HEK293 (cell line): Measurements from ENCODE around the gene FRMD3.

Experiments
- CTCF ChIA-PET: fragments of 350-600 bp; formaldehyde crosslinking; extraction: SDS; loops from one replicate; lab custom pipeline; 2021; ENCODE audit warnings: antibody characterized with exemption; lab: Yijun Ruan, JAX
- POLR2A ChIA-PET: fragments of 300-600 bp; formaldehyde crosslinking; extraction: SDS; loops from one replicate; lab custom pipeline; 2020; ENCODE audit warnings: antibody characterized with exemption, inconsistent platforms; lab: Yijun Ruan, JAX
- H3K27ac ChIP-seq: fragments of 200-500 bp; sonication (Bioruptor generic); 2 replicates; pipeline ENCODE4 v1.5.1; 2014; ENCODE audit warnings: low read depth, low read length, control low read depth, inconsistent platforms; ENCODE audit errors: extremely low read depth
- H3K36me3 ChIP-seq, 2 experiments: fragments of 200-500 bp in 1 of 2; sonication (Bioruptor generic) in 1 of 2; 1 replicate in 1 of 2; 2 replicates in 1 of 2; pipeline ENCODE4 v1.5.1; 2014 to 2017; ENCODE audit warnings: inconsistent platforms in 2 of 2, low read length in 2 of 2; ENCODE audit not compliant: control insufficient read depth in 2 of 2, insufficient read depth in 1 of 2
- H3K4me1 ChIP-seq: fragments of 200-500 bp; sonication (Bioruptor generic); 2 replicates; pipeline ENCODE4 v1.5.1; 2014; ENCODE audit warnings: mild to moderate bottlenecking, low read length, inconsistent platforms; ENCODE audit not compliant: control insufficient read depth, insufficient read depth
- H3K4me3 ChIP-seq: 2 replicates; pipeline ENCODE4 v1.5.1; 2011; ENCODE audit warnings: low read depth, mild to moderate bottlenecking, control low read depth, low read length, moderate library complexity
- H3K9me3 ChIP-seq: fragments of 200-500 bp; sonication (Bioruptor generic); 2 replicates; pipeline ENCODE4 v1.5.1; 2014; ENCODE audit warnings: low read depth, low read length, inconsistent platforms; ENCODE audit not compliant: control insufficient read depth, insufficient read depth
- HIC1 ChIP-seq: fragments of 450-650 bp; formaldehyde crosslinking; IDR thresholded peaks from 2 replicates; pipeline ENCODE4 v1.5.1; 2016; ENCODE audit warnings: missing biosample characterization, missing genetic modification characterization
- ZNF148 ChIP-seq: fragments of 450-650 bp; formaldehyde crosslinking; IDR thresholded peaks from 2 replicates; pipeline ENCODE4 v1.5.0; 2017; ENCODE audit warnings: missing biosample characterization, missing genetic modification characterization, borderline replicate concordance
- ZNF223 ChIP-seq: fragments of 450-650 bp; formaldehyde crosslinking; IDR thresholded peaks from 2 replicates; pipeline ENCODE4 v1.5.1; 2016; ENCODE audit warnings: missing biosample characterization, missing genetic modification characterization
- ZNF266 ChIP-seq: fragments of 450-650 bp; formaldehyde crosslinking; IDR thresholded peaks from 2 replicates; pipeline ENCODE4 v1.5.1; 2016; ENCODE audit warnings: missing biosample characterization, missing genetic modification characterization, low read depth
- ZNF274 ChIP-seq, 2 experiments: fragments of 200-500 bp in 1 of 2; fragments of 450-650 bp in 1 of 2; sonication (Bioruptor generic) in 1 of 2; formaldehyde crosslinking in 1 of 2; IDR thresholded peaks; 2 replicates each; pipeline versions ENCODE4 v1.5.1 to v1.6.1; 2014 to 2016; ENCODE audit warnings: borderline replicate concordance in 1 of 2, inconsistent platforms in 1 of 2, low read length in 1 of 2, missing biosample characterization in 1 of 2, missing genetic modification characterization in 1 of 2
- ZNF560 ChIP-seq: fragments of 450-650 bp; formaldehyde crosslinking; IDR thresholded peaks from 2 replicates; pipeline ENCODE4 v1.5.1; 2017; ENCODE audit warnings: missing biosample characterization, missing genetic modification characterization, borderline replicate concordance
- ZNF707 ChIP-seq: fragments of 450-650 bp; formaldehyde crosslinking; IDR thresholded peaks from 2 replicates; pipeline ENCODE4 v1.5.1; 2016; ENCODE audit warnings: missing biosample characterization, missing genetic modification characterization
- ZNF747 ChIP-seq: fragments of 450-650 bp; formaldehyde crosslinking; IDR thresholded peaks from 2 replicates; pipeline ENCODE4 v1.5.1; 2016; ENCODE audit warnings: missing biosample characterization, missing genetic modification characterization
- ZSCAN18 ChIP-seq: fragments of 450-650 bp; formaldehyde crosslinking; IDR thresholded peaks from 2 replicates; pipeline ENCODE4 v1.5.1; 2016; ENCODE audit warnings: missing biosample characterization, missing genetic modification characterization
- ZSCAN5A ChIP-seq: fragments of 450-650 bp; formaldehyde crosslinking; IDR thresholded peaks from 2 replicates; pipeline ENCODE4 v1.5.1; 2016; ENCODE audit warnings: missing biosample characterization, missing genetic modification characterization

The FRMD3 gene

GRCh38 chr9:83468821-83469220 is 69.4 kb downstream of the FRMD3 start:
- H3K4me1 ChIP-seq, result no peaks in the 10 kb centered on the region
- ChIA-PET POLR2A (no interaction called here), CTCF (interaction anchor here (0.8 to 2.1 kb wide), 2 partner anchors 10 to 134 kb away, joined by 3 to 8 read pairs; no protein-coding TSS in a partner anchor)

GRCh38 chr9:83466877-83467276 is 71.3 kb downstream of the FRMD3 start:
- no peak for TF ChIP-seq ZNF747 (tag by site-specific recombination)
- no peak overlapping the region for H3K4me3 ChIP-seq
- no peak overlapping the region for H3K27ac ChIP-seq
- ChIA-PET POLR2A (no interaction called here), CTCF (interaction anchor here (1.2 to 2.1 kb wide), 2 partner anchors 77 to 132 kb away, joined by 3 to 8 read pairs; no protein-coding TSS in a partner anchor)
- no peaks in the 10 kb centered on the region for H3K9me3 ChIP-seq
- no peaks in the 10 kb centered on the region for H3K4me1 ChIP-seq
- no peaks in the 10 kb centered on the region for H3K36me3 ChIP-seq

More at GRCh38 chr9:83468821-83469220, 69.4 kb downstream of the FRMD3 start:
- no peaks in the 10 kb centered on the region for H3K9me3 ChIP-seq
- H3K4me3 ChIP-seq, result no peak overlapping the region
- TF ChIP-seq ZNF560 (tag by site-specific recombination), result no peak
- no peak for TF ChIP-seq ZSCAN18 (tag by site-specific recombination)
- no peak for TF ChIP-seq ZSCAN5A (tag by site-specific recombination)
- no peak overlapping the region for H3K27ac ChIP-seq
- H3K36me3 ChIP-seq, result no peaks in the 10 kb centered on the region

GRCh38 chr9:83466351-83466750 is 71.8 kb downstream of the FRMD3 start:
- H3K9me3 ChIP-seq, result no peaks in the 10 kb centered on the region
- CTCF ChIA-PET, result interaction anchor here (0.6 kb wide), 1 partner anchor 264 kb away, joined by 3 read pairs; no protein-coding TSS in a partner anchor
- H3K4me1 ChIP-seq, result no peaks in the 10 kb centered on the region
- H3K4me3 ChIP-seq, result no peak overlapping the region
- no peaks in the 10 kb centered on the region for H3K36me3 ChIP-seq
- no peak overlapping the region for H3K27ac ChIP-seq
- TF ChIP-seq ZNF707 (tag by site-specific recombination), result no peak
- no peak for TF ChIP-seq ZNF148 (tag by site-specific recombination)
- TF ChIP-seq ZNF223, result no peak
- no peak for TF ChIP-seq ZNF274 (IDR thresholded peaks at IDR 0.05; ENCODE audit: low read length)
- no peak for TF ChIP-seq ZNF274 (tag by site-specific recombination; IDR thresholded peaks at IDR 0.05; ENCODE audit: borderline replicate concordance)
- no peak for TF ChIP-seq HIC1 (tag by site-specific recombination)
- TF ChIP-seq ZNF266 (tag by site-specific recombination), result no peak
- POLR2A ChIA-PET, result no interaction called here
